NT2/D1 (cell line): ENCODE results near the gene RFC4.
"Not testable (repeated sequence)": the region's sequence is repeated elsewhere in the genome, so short reads cannot be mapped to it uniquely, and the experiment has no call there.

Source experiments
- DNase-seq: peaks from one replicate; pipeline ENCODE4 v3.0.0-alpha.2; 2011; ENCODE audit warnings: low read depth, low spot score
- H3K27me3 ChIP-seq: 2 replicates; pipeline ENCODE4 v1.6.0; 2011; ENCODE audit warnings: mild to moderate bottlenecking; ENCODE audit not compliant: insufficient read length, insufficient read depth
- H3K36me3 ChIP-seq: 2 replicates; pipeline ENCODE4 v1.6.1; 2011; ENCODE audit warnings: mild to moderate bottlenecking, low read length, mixed read lengths; ENCODE audit not compliant: insufficient read depth, insufficient read length
- H3K4me1 ChIP-seq: 2 replicates; pipeline ENCODE4 v1.5.1; 2011; ENCODE audit not compliant: insufficient read depth, insufficient read length
- H3K4me3 ChIP-seq: 2 replicates; pipeline ENCODE4 v1.5.1; 2011; ENCODE audit warnings: low read depth; ENCODE audit not compliant: insufficient read length
- H3K9ac ChIP-seq: 2 replicates; pipeline ENCODE4 v1.6.0; 2011; ENCODE audit warnings: low read depth; ENCODE audit not compliant: insufficient read length
- H3K9me3 ChIP-seq: 2 replicates; pipeline ENCODE4 v1.5.1; 2011; ENCODE audit warnings: mild to moderate bottlenecking, low read length; ENCODE audit not compliant: insufficient read depth
- SUZ12 ChIP-seq: IDR thresholded peaks from 2 replicates; pipeline ENCODE4 v1.6.1; 2011; ENCODE audit not compliant: insufficient read length, insufficient read depth; ENCODE audit errors: extremely low read depth
- YY1 ChIP-seq: IDR thresholded peaks from 2 replicates; pipeline ENCODE4 v1.6.1; 2011; ENCODE audit not compliant: insufficient read length, insufficient read depth
- ZNF274 ChIP-seq: IDR thresholded peaks from 2 replicates; pipeline ENCODE4 v1.6.1; 2011; ENCODE audit warnings: mild to moderate bottlenecking, low read depth, low read length

The RFC4 gene

GRCh38 chr3:186810336-186810996 lies 4.2 kb upstream of the RFC4 start:
- Histone ChIP-seq H3K9me3 (peaks cover 10% of the 10 kb centered on the region; the same call in 1 of the 2 replicates), H3K27me3 (no peaks in the 10 kb centered on the region), H3K4me1 (peaks cover under 1% of the 10 kb centered on the region), H3K36me3 (no peaks in the 10 kb centered on the region), H3K4me3 (no peak overlapping the region), H3K9ac (no peak overlapping the region)
- TF ChIP-seq YY1 (no peak), SUZ12 (no peak), ZNF274 (no peak)
- no peak for DNase-seq

GRCh38 chr3:186807231-186807630 lies 949 bp upstream of the RFC4 start:
- Histone ChIP-seq H3K27me3 (no peaks in the 10 kb centered on the region), H3K36me3 (peaks cover 31% of the 10 kb centered on the region), H3K9ac (peak overlapping the region; percentile 99), H3K9me3 (peaks cover 5% of the 10 kb centered on the region; the same call in 1 of the 2 replicates), H3K4me3 (peak overlapping the region; percentile 95), H3K4me1 (peaks cover 2% of the 10 kb centered on the region)
- DNase-seq = no peak
- TF ChIP-seq ZNF274 (no peak), YY1 (no peak), SUZ12 (no peak)

- not testable (repeated sequence) for H3K9me3 ChIP-seq, DNase-seq, H3K9ac ChIP-seq, H3K4me1 ChIP-seq, H3K27me3 ChIP-seq, H3K4me3 ChIP-seq
- peaks cover 67% of the 10 kb centered on the region for H3K36me3 ChIP-seq
These were observed 2.8 kb downstream of the RFC4 start for GRCh38 chr3:186803447-186803846.

DNA sequence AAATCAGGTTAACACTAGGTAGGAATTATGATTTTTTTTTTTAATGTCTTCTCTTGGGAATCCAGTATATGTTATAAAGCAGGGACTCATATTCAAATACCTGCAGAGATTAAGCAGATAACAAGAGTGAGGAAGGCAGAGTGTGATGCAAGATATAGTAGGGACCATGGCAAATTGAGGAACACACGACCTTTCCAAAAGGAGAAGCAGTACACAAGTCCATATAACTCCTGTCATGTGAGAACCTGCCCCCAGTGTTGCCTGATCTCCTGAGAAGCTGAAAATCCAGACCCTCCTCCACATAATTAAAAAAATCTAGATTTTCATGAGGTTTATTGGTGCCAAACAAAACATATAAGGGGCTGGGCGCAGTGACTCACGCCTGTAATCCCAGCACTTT lies 3.6 kb downstream of the RFC4 start:
- no peak overlapping the region for H3K9ac ChIP-seq
- TF ChIP-seq YY1 = no peak
- TF ChIP-seq ZNF274 = no peak
- no peak for TF ChIP-seq SUZ12
- H3K4me3 ChIP-seq = no peak overlapping the region
- no peak for DNase-seq
- no peaks in the 10 kb centered on the region for H3K27me3 ChIP-seq
- peaks cover 74% of the 10 kb centered on the region for H3K36me3 ChIP-seq
- H3K9me3 ChIP-seq = no peaks in the 10 kb centered on the region
- H3K4me1 ChIP-seq = peaks cover 2% of the 10 kb centered on the region

DNA sequence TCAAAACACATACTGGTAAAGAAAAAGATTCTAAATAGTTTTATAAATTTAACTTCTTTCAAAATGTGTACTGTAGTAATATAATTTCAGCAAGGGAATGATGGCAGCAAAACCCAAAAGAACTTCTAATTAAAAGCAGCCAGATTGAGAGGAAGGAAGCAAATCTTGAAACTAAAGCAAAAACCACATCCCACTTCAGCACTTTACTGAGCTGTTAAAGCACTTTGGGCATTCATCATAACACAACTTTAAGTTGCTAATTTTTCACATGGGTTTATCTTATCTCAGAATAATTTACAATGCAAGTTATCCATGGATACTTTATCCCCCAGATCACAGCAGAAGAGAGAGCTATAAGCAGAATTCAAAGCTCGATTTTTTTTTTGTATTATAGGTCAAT lies 6.0 kb downstream of the RFC4 start:
- H3K36me3 ChIP-seq = peaks cover 95% of the 10 kb centered on the region

DNA sequence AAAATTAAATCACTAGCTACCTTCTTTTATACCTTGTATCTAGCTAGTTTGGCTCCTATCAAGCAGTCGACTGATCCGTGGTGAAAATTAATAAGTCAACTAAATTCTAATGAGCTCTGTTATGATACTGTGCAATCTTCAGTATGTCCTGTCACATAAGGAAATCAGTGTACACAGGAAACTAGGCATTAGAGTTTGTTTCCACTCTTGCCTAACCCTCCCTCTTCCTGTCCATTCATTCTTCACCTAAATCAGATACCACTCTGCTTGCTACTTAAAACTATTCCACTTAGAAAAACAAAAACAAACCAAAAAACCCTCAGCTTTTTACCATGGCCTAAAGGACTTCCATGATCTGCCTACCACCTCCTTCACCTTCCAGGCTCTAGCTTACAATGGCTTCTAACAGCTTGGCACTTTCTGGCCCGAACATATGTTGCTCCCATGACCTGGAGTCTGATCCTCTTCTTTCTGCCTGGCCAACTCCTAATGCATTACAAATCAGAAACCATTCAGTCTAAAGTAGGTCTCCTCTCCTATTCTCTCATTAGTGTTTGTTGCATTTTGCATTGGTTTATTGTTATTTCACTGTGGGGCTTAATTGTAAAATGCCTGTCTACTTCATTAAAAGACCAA lies 7.9 kb downstream of the RFC4 start:
- Histone ChIP-seq H3K36me3 (peaks cover 94% of the 10 kb centered on the region), H3K4me3 (no peak overlapping the region), H3K27me3 (no peaks in the 10 kb centered on the region), H3K9ac (no peak overlapping the region), H3K9me3 (no peaks in the 10 kb centered on the region), H3K4me1 (no peaks in the 10 kb centered on the region)
- no peak for DNase-seq
- no peak for TF ChIP-seq ZNF274
- no peak for TF ChIP-seq YY1
- TF ChIP-seq SUZ12 = no peak

More for the DNA sequence above, 6.0 kb downstream of the RFC4 start:
- no peak overlapping the region for H3K9ac ChIP-seq
- no peak for DNase-seq
- no peaks in the 10 kb centered on the region for H3K9me3 ChIP-seq
- H3K4me1 ChIP-seq = peaks cover 2% of the 10 kb centered on the region
- no peak for TF ChIP-seq YY1
- TF ChIP-seq SUZ12 = no peak
- TF ChIP-seq ZNF274 = no peak
- no peaks in the 10 kb centered on the region for H3K27me3 ChIP-seq
- no peak overlapping the region for H3K4me3 ChIP-seq

DNA sequence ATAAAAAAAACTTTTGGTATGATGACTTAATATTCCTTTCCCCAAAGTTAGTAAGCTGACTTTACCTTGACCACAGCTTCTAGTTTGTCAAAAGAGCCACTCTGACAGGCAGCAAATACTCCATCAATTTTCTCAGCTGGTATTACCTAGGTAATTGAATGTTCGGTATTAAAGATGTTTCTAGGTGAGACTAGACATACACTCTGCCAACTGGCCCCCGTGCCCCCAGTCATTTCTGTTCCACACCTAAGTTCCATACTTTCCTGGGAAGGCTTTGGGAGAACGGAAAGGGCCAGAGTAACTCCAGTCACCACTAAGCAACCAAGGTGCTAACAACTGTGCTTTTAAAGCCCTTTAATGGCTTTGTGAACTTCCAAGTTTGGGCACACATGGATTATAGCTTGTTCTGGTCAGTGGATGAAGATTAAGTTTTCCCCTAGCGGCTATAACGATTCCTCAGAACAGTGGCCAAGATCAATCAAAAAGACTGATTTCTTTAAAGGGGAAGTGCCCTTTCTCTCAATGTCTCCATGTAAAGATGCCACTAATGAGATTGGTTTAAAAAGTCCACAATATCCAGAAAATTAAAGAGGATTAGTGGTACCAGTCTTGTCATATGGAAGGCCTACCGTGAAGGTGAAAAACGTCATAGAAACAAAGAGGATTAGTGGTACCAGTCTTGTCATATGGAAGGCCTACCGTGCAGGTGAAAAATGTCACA lies 15.9 kb downstream of the RFC4 start:
- DNase-seq = no peak
- Histone ChIP-seq H3K9me3 (no peaks in the 10 kb centered on the region), H3K9ac (no peak overlapping the region), H3K4me1 (no peaks in the 10 kb centered on the region), H3K36me3 (peaks cover 93% of the 10 kb centered on the region), H3K27me3 (no peaks in the 10 kb centered on the region), H3K4me3 (no peak overlapping the region)
- no peak for TF ChIP-seq SUZ12
- TF ChIP-seq YY1 = no peak
- TF ChIP-seq ZNF274 = no peak
